ENCODE results near the gene SPATA46. TPM values are rescaled to one million over a fixed set of nuclear protein-coding genes. Genes with fewer than 3 reads are reported as not detected.

Gene SPATA46
- total RNA-seq, 2 experiments from 2014 or later, result not detected

GRCh38 chr1:162373541-162374260 is 3.0 kb downstream of the SPATA46 start:
- POLR2A ChIA-PET, result no interaction called here
- no peaks in the 10 kb centered on the region for H3K36me3 ChIP-seq (ENCODE audit: insufficient read depth, low read length)

GRCh38 chr1:162373072-162373427 is 3.6 kb downstream of the SPATA46 start:
- Histone ChIP-seq H3K4me1 (ENCODE audit: insufficient read depth, low read length, poor library complexity, severe bottlenecking) (no peaks in the 10 kb centered on the region), H3K79me2 (ENCODE audit: insufficient read depth, low read depth, low read length) (no peaks in the 10 kb centered on the region), H3K4me3 (ENCODE audit: low read depth, low read length, poor library complexity, severe bottlenecking) (no peak overlapping the region), H3K27ac (ENCODE audit: low read depth, low read length, poor library complexity, severe bottlenecking) (no peak overlapping the region), H4K20me1 (ENCODE audit: insufficient read depth, low read length) (no peaks in the 10 kb centered on the region), H3K9me3 (ENCODE audit: low read length) (no peaks in the 10 kb centered on the region), H3K4me2 (ENCODE audit: low read length) (no peak overlapping the region), H3K9me2 (ENCODE audit: insufficient read depth, low read length) (no peaks in the 10 kb centered on the region), H3K36me3 (ENCODE audit: insufficient read depth, low read length) (no peaks in the 10 kb centered on the region), H2AFZ (ENCODE audit: low read length) (no peak overlapping the region)
- intact Hi-C loops (cut with micrococcal nuclease; ENCODE audit: unreplicated experiment), result no loop called here
- CTCF ChIA-PET (ENCODE audit: unreplicated experiment), result no interaction called here
- no TSS peak for BruUV-seq (replicated peaks)
- POLR2A ChIA-PET, result no interaction called here
- no peak for DNase-seq (ENCODE audit: low spot score)
- no peak for TF ChIP-seq CTCF (conservative IDR thresholded peaks at IDR 0.05; ENCODE audit: low read length)
- TF ChIP-seq EZH2phosphoT487 (IDR thresholded peaks at IDR 0.05; ENCODE audit: borderline replicate concordance, low read depth, low read length), result no peak

More at GRCh38 chr1:162373541-162374260, 3.0 kb downstream of the SPATA46 start:
- no peak for DNase-seq (ENCODE audit: low spot score)
- H3K79me2 ChIP-seq (ENCODE audit: insufficient read depth, low read depth, low read length), result no peaks in the 10 kb centered on the region
- H3K9me2 ChIP-seq (ENCODE audit: insufficient read depth, low read length), result no peaks in the 10 kb centered on the region
- H4K20me1 ChIP-seq (ENCODE audit: insufficient read depth, low read length), result no peaks in the 10 kb centered on the region
- BruUV-seq (replicated peaks), result no TSS peak
- H3K4me1 ChIP-seq (ENCODE audit: insufficient read depth, low read length, poor library complexity, severe bottlenecking), result no peaks in the 10 kb centered on the region
- CTCF ChIA-PET (ENCODE audit: unreplicated experiment), result no interaction called here
- no peak overlapping the region for H3K27ac ChIP-seq (ENCODE audit: low read depth, low read length, poor library complexity, severe bottlenecking)
- H3K9me3 ChIP-seq (ENCODE audit: low read length), result no peaks in the 10 kb centered on the region
- no peak for TF ChIP-seq CTCF (conservative IDR thresholded peaks at IDR 0.05; ENCODE audit: low read length)
- no peak overlapping the region for H3K4me3 ChIP-seq (ENCODE audit: low read depth, low read length, poor library complexity, severe bottlenecking)
- H3K4me2 ChIP-seq (ENCODE audit: low read length), result no peak overlapping the region
- no peak overlapping the region for H2AFZ ChIP-seq (ENCODE audit: low read length)
- intact Hi-C loops (cut with micrococcal nuclease; ENCODE audit: unreplicated experiment), result no loop called here
